ENCODE results near the gene ARFRP1.

The ARFRP1 gene

GRCh38 chr20:63748934-63749270, 41.1 kb upstream of the ARFRP1 start:
- FAIRE-seq (no peak), DNase-seq (ENCODE audit: insufficient read length) (no peak)
- TF ChIP-seq TAF1 (IDR thresholded peaks at IDR 0.05; ENCODE audit: borderline replicate concordance, low read depth, low read length): no peak
- no peak for TF ChIP-seq POLR2AphosphoS5 (IDR thresholded peaks at IDR 0.05; ENCODE audit: low read depth, low read length)

DNA sequence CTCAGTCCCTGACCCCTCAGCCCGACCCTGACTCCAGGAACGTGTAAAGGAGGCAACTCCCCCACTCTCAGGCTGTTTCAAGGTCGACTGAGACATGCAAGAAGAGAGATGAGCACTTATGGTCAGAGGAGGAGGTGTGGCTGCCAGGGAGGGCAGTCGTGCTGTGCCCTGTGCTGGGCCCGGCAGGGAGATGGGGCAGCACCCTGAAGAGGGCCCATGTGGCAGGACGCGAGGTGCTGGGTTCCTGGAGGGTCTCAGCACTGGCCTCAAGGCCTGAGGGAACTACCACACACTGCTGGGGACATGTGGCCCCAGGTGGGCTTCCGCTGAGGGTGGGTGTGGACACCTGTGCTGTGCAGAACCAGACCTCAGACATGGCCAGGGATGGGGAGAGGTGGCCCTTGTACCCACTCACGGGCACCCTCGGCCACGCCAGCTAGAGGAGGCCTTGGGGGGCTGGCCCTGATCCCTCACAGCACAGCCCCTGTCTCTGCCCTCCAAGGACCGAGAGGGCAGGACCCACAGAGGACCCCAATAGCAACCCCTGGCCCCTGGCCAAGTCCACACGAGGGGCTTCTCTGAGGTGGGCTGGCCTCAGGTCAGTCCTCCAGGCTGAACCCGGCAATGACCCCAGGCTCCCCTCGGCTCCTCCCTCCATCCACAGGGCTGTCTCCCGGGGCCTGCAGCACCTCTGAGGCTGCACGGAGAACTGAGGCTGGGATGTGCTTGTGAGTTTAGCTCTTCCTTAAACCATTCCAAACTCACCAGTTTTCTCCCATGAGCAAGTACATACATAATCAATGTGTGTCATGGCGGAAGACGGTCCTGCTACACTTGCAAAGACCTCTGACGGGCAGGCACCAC, 40.5 kb upstream of the ARFRP1 start:
- no peak for DNase-seq (ENCODE audit: insufficient read length)
- TF ChIP-seq TAF1 (IDR thresholded peaks at IDR 0.05; ENCODE audit: borderline replicate concordance, low read depth, low read length) (no peak), POLR2A (IDR thresholded peaks at IDR 0.05; ENCODE audit: low read depth, low read length) (no peak), POLR2AphosphoS5 (IDR thresholded peaks at IDR 0.05; ENCODE audit: low read depth, low read length) (no peak)
- no peak for FAIRE-seq

GRCh38 chr20:63747622-63748069, 39.9 kb upstream of the ARFRP1 start:
- TF ChIP-seq POLR2A (IDR thresholded peaks at IDR 0.05; ENCODE audit: low read depth, low read length): no peak
- no peak for TF ChIP-seq TAF1 (IDR thresholded peaks at IDR 0.05; ENCODE audit: borderline replicate concordance, low read depth, low read length)
- no peak for TF ChIP-seq POLR2AphosphoS5 (IDR thresholded peaks at IDR 0.05; ENCODE audit: low read depth, low read length)
- FAIRE-seq: no peak
- DNase-seq (ENCODE audit: insufficient read length): no peak

DNA sequence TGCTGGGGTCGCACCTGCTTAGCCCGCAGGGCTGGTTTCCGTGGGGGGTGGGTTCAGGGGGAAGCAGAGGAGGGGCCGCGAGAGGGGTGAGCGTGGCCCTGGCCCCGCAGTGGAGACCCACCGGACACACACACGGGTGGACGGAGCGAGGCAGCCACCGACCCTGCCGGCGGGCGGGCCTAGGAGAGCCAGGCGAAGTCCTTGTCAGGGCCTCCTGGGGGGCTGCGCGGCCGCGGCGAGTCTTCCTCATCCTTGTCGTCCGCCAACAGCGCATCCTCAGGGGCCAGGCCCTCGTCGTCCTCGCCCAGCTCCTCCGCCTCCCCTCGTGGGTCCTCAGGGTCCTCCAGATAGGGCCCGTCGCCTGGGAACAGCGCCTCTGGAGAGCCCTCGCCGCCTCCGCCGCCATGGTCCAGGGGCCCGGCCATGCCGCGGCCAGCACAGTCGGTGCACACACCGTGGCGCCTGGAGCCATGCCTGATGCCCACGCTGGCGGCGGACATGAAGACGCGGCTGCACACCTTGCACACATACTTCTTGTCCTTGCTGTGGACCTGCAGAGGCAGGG, 39.1 kb upstream of the ARFRP1 start:
- DNase-seq (ENCODE audit: insufficient read length): no peak
- TF ChIP-seq POLR2A (IDR thresholded peaks at IDR 0.05; ENCODE audit: low read depth, low read length): no peak
- TF ChIP-seq POLR2AphosphoS5 (IDR thresholded peaks at IDR 0.05; ENCODE audit: low read depth, low read length): no peak
- TF ChIP-seq TAF1 (IDR thresholded peaks at IDR 0.05; ENCODE audit: borderline replicate concordance, low read depth, low read length): no peak
- FAIRE-seq: no peak

DNA sequence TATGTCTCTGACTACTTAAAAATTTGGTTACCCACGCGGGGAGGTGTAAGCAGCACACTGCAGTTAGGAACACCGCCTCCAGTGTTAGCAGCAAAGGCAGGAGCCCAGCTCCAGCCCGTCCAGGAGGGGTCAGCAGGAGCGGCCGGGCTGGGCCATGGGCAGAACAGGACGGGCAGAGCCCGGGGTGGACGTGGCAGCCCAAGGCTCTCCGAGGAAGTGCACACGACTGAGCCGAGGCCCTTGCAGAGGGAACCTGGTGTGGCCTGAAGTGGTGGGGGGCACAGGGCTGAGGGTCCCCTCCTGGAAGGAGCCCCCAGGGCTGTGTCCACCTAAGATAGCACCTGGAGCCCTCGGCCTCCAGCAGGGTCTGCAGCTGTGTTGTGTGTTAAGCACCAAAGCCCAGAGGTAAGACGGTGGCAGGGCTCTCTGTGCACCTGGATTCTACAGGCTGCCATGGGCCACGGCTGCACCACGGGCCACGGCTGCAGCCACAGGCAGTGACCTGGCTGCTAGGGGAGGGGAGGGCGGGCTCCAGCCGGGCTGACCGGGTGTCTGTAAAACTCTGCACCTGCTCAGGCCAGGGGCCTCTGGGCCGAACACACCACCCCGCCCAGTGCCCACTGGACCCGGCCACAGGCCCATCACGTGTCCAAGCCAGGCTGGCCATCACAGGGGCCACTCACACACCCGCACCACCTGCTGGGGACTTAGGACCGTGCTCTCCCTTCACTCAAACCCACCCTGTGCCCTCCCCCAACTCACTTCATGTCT, 38.4 kb upstream of the ARFRP1 start:
- DNase-seq (ENCODE audit: insufficient read length) (no peak), FAIRE-seq (no peak)
- no peak for TF ChIP-seq POLR2AphosphoS5 (IDR thresholded peaks at IDR 0.05; ENCODE audit: low read depth, low read length)

DNA sequence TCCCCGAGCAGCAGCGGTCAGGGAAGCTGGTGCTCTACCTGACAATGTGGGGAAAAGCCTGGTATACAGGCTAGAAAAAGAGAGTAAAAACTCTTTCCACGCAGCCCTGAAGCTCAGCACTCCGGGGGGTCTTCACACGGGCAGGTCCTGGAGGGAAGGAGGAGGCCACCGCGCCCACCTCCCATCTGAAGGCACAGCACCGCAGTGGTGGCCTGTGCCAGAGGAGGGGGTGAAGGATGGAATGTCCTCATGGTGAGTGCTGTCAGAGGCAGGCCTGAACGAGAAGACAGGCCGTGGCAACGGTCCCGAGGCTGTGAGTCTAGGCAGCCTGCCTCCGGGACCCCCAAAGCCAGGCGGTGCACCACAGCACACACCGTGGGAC, 37.6 kb upstream of the ARFRP1 start:
- FAIRE-seq: no peak
- DNase-seq (ENCODE audit: insufficient read length): no peak
- TF ChIP-seq POLR2A (IDR thresholded peaks at IDR 0.05; ENCODE audit: low read depth, low read length) (no peak), POLR2AphosphoS5 (IDR thresholded peaks at IDR 0.05; ENCODE audit: low read depth, low read length) (no peak)

GRCh38 chr20:63744574-63745423, 37.0 kb upstream of the ARFRP1 start:
- FAIRE-seq (no peak), DNase-seq (ENCODE audit: insufficient read length) (no peak)
- TF ChIP-seq POLR2A (IDR thresholded peaks at IDR 0.05; ENCODE audit: low read depth, low read length): no peak
- no peak for TF ChIP-seq POLR2AphosphoS5 (IDR thresholded peaks at IDR 0.05; ENCODE audit: low read depth, low read length)
- no peak for TF ChIP-seq TAF1 (IDR thresholded peaks at IDR 0.05; ENCODE audit: borderline replicate concordance, low read depth, low read length)

DNA sequence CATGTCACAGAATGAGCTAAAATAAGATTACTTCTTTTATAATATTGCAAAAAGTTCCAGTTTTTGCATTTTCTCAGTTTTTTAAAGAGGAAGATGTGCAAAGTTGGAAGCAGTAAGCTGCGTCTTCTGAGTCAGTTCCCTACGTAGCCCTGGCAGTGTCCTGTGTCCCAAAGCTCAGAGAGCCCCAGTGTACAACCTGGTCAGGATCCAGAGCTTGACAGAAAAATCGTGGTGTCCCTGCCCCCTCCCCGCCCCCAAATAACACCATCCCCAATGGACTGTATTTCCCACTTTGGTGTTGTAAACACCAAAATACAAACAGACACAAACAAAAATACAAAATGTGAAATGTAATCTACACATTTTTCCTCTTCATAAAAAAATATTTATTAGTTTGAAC, 36.4 kb upstream of the ARFRP1 start:
- DNase-seq (ENCODE audit: insufficient read length) (no peak), FAIRE-seq (no peak)
- no peak for TF ChIP-seq TAF1 (IDR thresholded peaks at IDR 0.05; ENCODE audit: borderline replicate concordance, low read depth, low read length)
- TF ChIP-seq POLR2A (IDR thresholded peaks at IDR 0.05; ENCODE audit: low read depth, low read length): no peak
- TF ChIP-seq POLR2AphosphoS5 (IDR thresholded peaks at IDR 0.05; ENCODE audit: low read depth, low read length): no peak

GRCh38 chr20:63743210-63743970, 35.6 kb upstream of the ARFRP1 start:
- TF ChIP-seq POLR2A (IDR thresholded peaks at IDR 0.05; ENCODE audit: low read depth, low read length) (no peak), TAF1 (IDR thresholded peaks at IDR 0.05; ENCODE audit: borderline replicate concordance, low read depth, low read length) (no peak), POLR2AphosphoS5 (IDR thresholded peaks at IDR 0.05; ENCODE audit: low read depth, low read length) (no peak)
- DNase-seq (ENCODE audit: insufficient read length) (no peak), FAIRE-seq (no peak)

DNA sequence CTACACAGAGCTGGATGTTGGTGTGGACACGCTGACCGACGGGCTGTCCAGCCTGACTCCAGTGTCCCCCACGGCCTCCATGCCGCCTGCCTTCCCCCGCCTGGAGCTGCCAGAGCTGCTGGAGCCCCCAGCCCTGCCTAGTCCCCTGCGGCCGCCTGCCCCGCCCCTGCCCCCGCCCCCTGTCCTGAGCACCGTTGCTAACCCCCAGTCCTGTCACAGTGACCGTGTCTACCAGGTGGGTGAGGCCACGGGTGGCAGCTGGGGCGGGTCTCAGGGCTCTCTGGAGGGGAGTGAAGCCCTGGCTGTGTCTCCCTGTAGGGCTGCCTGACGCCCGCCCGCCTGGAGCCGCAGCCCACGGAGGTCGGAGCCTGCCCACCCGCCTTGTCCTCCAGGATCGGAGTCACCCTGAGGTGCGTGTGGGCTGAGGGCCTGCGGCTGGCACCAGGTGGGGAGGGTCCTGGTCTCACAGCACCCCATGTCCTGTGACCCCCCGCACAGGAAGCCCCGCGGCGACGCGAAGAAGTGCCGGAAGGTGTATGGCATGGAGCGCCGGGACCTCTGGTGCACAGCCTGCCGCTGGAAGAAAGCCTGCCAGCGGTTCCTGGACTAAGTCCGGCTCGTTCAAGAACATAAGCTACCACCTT, 34.7 kb upstream of the ARFRP1 start:
- FAIRE-seq (no peak), DNase-seq (ENCODE audit: insufficient read length) (no peak)
- TF ChIP-seq POLR2A (IDR thresholded peaks at IDR 0.05; ENCODE audit: low read depth, low read length) (no peak), POLR2AphosphoS5 (IDR thresholded peaks at IDR 0.05; ENCODE audit: low read depth, low read length) (no peak), TAF1 (IDR thresholded peaks at IDR 0.05; ENCODE audit: borderline replicate concordance, low read depth, low read length) (no peak)

Measured in GM12892 (cell line).